ENCODE data around the gene NSD2.

- no peak for TF ChIP-seq POLR2A (IDR thresholded peaks at IDR 0.05)
- no peak for TF ChIP-seq CTCF (IDR thresholded peaks at IDR 0.05)
These were observed 111.2 kb downstream of the NSD2 start for GRCh38 chr4:1982124-1983052.

Measured in suprapubic skin (tissue), 3 donors.